ENCODE results near the gene KCNS1. TPM values are rescaled to one million over a fixed set of nuclear protein-coding genes. Genes with fewer than 3 reads are reported as not detected.

Gene KCNS1
- total and polyA plus RNA-seq, 2 donors (not counting 1 experiment from before 2014, with no cell fraction given): 0.33 to 0.50 TPM

GRCh38 chr20:45058168-45058850 is 42.6 kb downstream of the KCNS1 start:
- H3K27me3 ChIP-seq (ENCODE audit: control insufficient read depth, insufficient read depth, low read length): no peaks in the 10 kb centered on the region
- TF ChIP-seq EZH2 (IDR thresholded peaks at IDR 0.05; ENCODE audit: low read length, missing control alignments) (no peak), CTCF (conservative IDR thresholded peaks at IDR 0.05 in 1 of 2, IDR thresholded peaks at IDR 0.05 in 1 of 2; ENCODE audit: low read depth in 1 of 2, low read length in 2 of 2) (no peak)
- no peak overlapping the region for H3K9ac ChIP-seq (ENCODE audit: insufficient read depth, low read length)
- H3K79me2 ChIP-seq (ENCODE audit: control insufficient read depth, insufficient read depth, low read length): no peaks in the 10 kb centered on the region
- DNase-seq (ENCODE audit: low read depth in 2 of 2): no peak
- no peaks in the 10 kb centered on the region for H3K9me3 ChIP-seq (ENCODE audit: control insufficient read depth, insufficient read depth, low read depth, low read length)
- H3K36me3 ChIP-seq (ENCODE audit: control insufficient read depth, insufficient read depth, low read length): no peaks in the 10 kb centered on the region
- H3K27ac ChIP-seq (ENCODE audit: insufficient read depth, low read length): no peak overlapping the region
- no peak overlapping the region for H2AFZ ChIP-seq (ENCODE audit: low read length)
- H3K4me3 ChIP-seq (replicated peaks in 1 of 4; ENCODE audit: control extremely low read depth in 1 of 4, insufficient read depth in 1 of 4, low read depth in 3 of 4, low read length in 4 of 4): no peak overlapping the region
- peaks cover 8% of the 10 kb centered on the region for H3K4me1 ChIP-seq (ENCODE audit: control insufficient read depth, extremely low read depth, insufficient read depth, low read length)
- H4K20me1 ChIP-seq (ENCODE audit: control insufficient read depth, extremely low read depth, insufficient read depth, low read length): no peaks in the 10 kb centered on the region
- no peak overlapping the region for H3K4me2 ChIP-seq (ENCODE audit: extremely low read depth, insufficient read depth, low read length)

DNA sequence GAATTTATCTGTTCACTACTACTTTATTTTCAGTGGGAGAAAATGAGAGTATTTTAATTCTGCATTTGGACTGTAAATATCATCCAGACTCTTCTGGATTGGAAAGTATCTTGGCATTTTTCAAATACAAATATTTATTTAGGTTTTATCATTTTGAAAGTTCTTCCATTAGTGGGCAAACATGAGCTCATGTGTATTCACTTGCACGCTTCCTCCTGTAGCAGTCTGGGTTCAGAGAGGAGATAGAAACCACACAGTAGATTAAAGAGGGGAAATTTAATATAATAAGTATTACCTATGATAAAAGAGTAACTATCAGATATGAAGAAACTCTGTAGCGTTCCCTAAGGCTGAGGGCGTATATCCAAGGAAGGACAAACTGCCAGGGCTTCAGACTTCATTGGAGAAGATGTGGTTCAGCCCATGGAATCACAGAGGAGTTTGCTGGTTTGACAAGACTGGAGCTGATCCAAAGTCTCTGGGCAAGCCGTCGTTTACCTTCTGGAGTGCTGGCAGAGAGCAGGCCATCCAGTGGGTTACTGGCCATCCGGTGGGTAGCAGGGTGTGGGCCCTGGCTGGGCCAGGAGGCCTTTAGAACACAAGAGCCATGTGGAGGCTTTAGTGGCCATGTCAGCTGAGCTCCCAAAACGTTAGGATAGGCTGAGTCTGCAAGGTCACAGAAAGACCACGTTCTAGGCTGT is 44.3 kb downstream of the KCNS1 start:
- Histone ChIP-seq H3K4me2 (ENCODE audit: extremely low read depth, insufficient read depth, low read length) (no peak overlapping the region), H3K9ac (ENCODE audit: insufficient read depth, low read length) (no peak overlapping the region), H3K4me3 (replicated peaks in 1 of 4; ENCODE audit: control extremely low read depth in 1 of 4, insufficient read depth in 1 of 4, low read depth in 3 of 4, low read length in 4 of 4) (no peak overlapping the region), H3K27me3 (ENCODE audit: control insufficient read depth, insufficient read depth, low read length) (no peaks in the 10 kb centered on the region), H3K36me3 (ENCODE audit: control insufficient read depth, insufficient read depth, low read length) (no peaks in the 10 kb centered on the region), H3K27ac (ENCODE audit: insufficient read depth, low read length) (no peak overlapping the region), H3K9me3 (ENCODE audit: control insufficient read depth, insufficient read depth, low read depth, low read length) (no peaks in the 10 kb centered on the region), H4K20me1 (ENCODE audit: control insufficient read depth, extremely low read depth, insufficient read depth, low read length) (no peaks in the 10 kb centered on the region), H2AFZ (ENCODE audit: low read length) (no peak overlapping the region), H3K4me1 (ENCODE audit: control insufficient read depth, extremely low read depth, insufficient read depth, low read length) (peaks cover 12% of the 10 kb centered on the region), H3K79me2 (ENCODE audit: control insufficient read depth, insufficient read depth, low read length) (no peaks in the 10 kb centered on the region)
- DNase-seq (ENCODE audit: low read depth in 2 of 2): no peak
- TF ChIP-seq CTCF (conservative IDR thresholded peaks at IDR 0.05 in 1 of 2, IDR thresholded peaks at IDR 0.05 in 1 of 2; ENCODE audit: low read depth in 1 of 2, low read length in 2 of 2) (no peak), EZH2 (IDR thresholded peaks at IDR 0.05; ENCODE audit: low read length, missing control alignments) (no peak)

DNA sequence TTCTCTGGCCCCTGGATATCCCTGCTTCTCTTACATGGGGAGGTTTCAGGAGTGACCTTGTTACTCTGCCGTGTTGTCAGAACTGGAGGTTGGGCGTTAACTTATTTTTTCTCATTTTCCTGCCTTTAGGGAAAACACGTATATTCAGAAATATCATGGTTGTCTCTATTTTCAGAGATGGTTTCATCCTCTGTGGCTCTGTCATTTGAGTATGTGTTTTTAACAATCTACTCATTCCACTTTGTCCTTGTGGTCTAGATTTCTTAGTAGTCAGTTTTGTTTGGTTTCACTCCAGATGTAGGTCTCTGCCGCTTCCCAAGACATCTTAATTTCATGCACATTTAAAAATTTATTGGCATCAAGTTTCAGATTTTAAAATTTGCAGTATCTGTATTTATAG is 45.9 kb downstream of the KCNS1 start:
- Histone ChIP-seq H4K20me1 (ENCODE audit: control insufficient read depth, extremely low read depth, insufficient read depth, low read length) (no peaks in the 10 kb centered on the region), H3K9ac (ENCODE audit: insufficient read depth, low read length) (no peak overlapping the region), H2AFZ (ENCODE audit: low read length) (no peak overlapping the region), H3K36me3 (ENCODE audit: control insufficient read depth, insufficient read depth, low read length) (no peaks in the 10 kb centered on the region), H3K4me2 (ENCODE audit: extremely low read depth, insufficient read depth, low read length) (no peak overlapping the region), H3K79me2 (ENCODE audit: control insufficient read depth, insufficient read depth, low read length) (no peaks in the 10 kb centered on the region), H3K27ac (ENCODE audit: insufficient read depth, low read length) (no peak overlapping the region), H3K4me3 (replicated peaks in 1 of 4; ENCODE audit: control extremely low read depth in 1 of 4, insufficient read depth in 1 of 4, low read depth in 3 of 4, low read length in 4 of 4) (no peak overlapping the region), H3K27me3 (ENCODE audit: control insufficient read depth, insufficient read depth, low read length) (no peaks in the 10 kb centered on the region), H3K4me1 (ENCODE audit: control insufficient read depth, extremely low read depth, insufficient read depth, low read length) (peaks cover 5% of the 10 kb centered on the region), H3K9me3 (ENCODE audit: control insufficient read depth, insufficient read depth, low read depth, low read length) (no peaks in the 10 kb centered on the region)
- no peak for DNase-seq (ENCODE audit: low read depth in 2 of 2)
- TF ChIP-seq EZH2 (IDR thresholded peaks at IDR 0.05; ENCODE audit: low read length, missing control alignments) (no peak), CTCF (conservative IDR thresholded peaks at IDR 0.05 in 1 of 2, IDR thresholded peaks at IDR 0.05 in 1 of 2; ENCODE audit: low read depth in 1 of 2, low read length in 2 of 2) (no peak)

Measured in fibroblast of lung (primary cell).